Measurements from ENCODE around the gene DIP2A. TPM values are rescaled to one million over a fixed set of nuclear protein-coding genes. Genes with fewer than 3 reads are reported as not detected.
A peak's percentile ranks its signal among the peaks of the same experiment; 100 is the strongest.
"Not testable (repeated sequence)": the region's sequence is repeated elsewhere in the genome, so short reads cannot be mapped to it uniquely, and the experiment has no call there.

The DIP2A gene
- total RNA-seq, 1 donor from 2014 or later = 41.0 TPM

DNA sequence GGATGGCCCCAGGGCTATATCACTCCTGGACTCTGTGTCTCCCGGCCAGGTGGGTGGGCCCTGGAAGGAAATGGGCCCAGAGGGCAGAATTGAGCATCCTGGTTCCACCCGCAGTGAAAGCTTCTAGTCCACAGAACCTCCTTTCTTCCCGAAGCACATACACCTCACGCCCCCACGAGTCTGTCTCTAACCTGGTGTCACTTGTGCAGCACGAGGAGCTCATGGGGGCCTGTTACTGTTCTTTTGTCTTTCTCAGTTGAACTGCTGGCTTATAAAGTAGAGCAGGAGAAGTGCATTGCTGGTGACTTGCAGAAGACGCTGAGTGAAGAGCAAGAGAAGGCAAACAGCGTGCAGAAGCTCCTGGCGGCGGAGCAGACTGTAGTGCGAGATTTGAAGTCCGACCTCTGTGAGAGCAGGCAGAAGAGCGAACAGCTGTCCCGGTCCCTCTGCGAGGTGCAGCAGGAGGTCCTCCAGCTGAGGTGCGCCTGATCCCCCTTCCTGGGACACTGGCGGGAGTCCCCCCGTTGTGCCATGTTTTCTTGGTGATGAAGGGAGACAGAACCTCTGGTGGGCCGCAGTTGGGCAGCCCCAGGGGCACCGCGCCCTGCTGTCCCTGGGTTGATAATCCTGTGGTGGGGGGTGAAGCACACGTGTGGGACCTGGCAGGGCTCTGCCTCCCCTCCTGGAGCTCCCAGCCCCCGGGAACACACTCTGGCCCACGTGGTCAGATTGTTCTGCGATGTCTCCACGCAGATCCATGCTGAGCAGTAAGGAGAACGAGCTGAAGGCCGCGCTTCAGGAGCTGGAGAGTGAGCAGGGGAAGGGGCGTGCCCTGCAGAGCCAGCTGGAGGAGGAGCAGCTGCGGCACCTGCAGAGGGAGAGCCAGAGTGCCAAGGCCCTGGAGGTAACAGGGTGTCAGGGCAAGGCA, 28.7 kb upstream of the DIP2A start:
- Histone ChIP-seq H3K4me3 (no peak overlapping the region), H3K27ac (no peak overlapping the region), H3K27me3 (ENCODE audit: low read depth) (no peaks in the 10 kb centered on the region), H3K36me3 (peaks cover 84% of the 10 kb centered on the region), H3K9me3 (no peaks in the 10 kb centered on the region), H3K4me1 (no peaks in the 10 kb centered on the region)
- DNase-seq = peak; percentile 41
- TF ChIP-seq, protein P1, sequence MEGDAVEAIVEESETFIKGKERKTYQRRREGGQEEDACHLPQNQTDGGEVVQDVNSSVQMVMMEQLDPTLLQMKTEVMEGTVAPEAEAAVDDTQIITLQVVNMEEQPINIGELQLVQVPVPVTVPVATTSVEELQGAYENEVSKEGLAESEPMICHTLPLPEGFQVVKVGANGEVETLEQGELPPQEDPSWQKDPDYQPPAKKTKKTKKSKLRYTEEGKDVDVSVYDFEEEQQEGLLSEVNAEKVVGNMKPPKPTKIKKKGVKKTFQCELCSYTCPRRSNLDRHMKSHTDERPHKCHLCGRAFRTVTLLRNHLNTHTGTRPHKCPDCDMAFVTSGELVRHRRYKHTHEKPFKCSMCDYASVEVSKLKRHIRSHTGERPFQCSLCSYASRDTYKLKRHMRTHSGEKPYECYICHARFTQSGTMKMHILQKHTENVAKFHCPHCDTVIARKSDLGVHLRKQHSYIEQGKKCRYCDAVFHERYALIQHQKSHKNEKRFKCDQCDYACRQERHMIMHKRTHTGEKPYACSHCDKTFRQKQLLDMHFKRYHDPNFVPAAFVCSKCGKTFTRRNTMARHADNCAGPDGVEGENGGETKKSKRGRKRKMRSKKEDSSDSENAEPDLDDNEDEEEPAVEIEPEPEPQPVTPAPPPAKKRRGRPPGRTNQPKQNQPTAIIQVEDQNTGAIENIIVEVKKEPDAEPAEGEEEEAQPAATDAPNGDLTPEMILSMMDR (IDR thresholded peaks at IDR 0.05) = no peak
- ATAC-seq = no peak
- intact Hi-C loops (cut with DNase I) = no loop called here

DNA sequence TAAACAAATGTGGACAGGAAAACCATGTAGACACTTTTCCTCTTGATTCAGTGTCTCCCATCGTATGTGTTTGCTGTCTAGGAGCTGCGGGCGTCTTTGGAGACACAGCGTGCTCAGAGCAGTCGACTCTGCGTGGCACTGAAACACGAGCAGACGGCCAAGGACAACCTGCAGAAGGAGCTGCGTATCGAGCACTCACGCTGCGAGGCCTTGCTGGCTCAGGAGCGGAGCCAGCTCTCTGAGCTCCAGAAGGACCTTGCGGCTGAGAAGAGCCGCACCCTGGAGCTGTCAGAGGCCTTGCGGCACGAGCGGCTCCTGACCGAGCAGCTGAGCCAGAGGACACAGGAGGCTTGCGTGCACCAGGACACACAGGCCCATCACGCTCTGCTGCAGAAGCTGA, 27.2 kb upstream of the DIP2A start:
- H3K27me3 ChIP-seq (ENCODE audit: low read depth) = no peaks in the 10 kb centered on the region
- no peak overlapping the region for H3K27ac ChIP-seq
- intact Hi-C loops (cut with DNase I) = no loop called here
- ATAC-seq (no peak), DNase-seq (peak; percentile 46)
- TF ChIP-seq, protein P1 (IDR thresholded peaks at IDR 0.05) = no peak
- H3K4me1 ChIP-seq = no peaks in the 10 kb centered on the region
- no peak overlapping the region for H3K4me3 ChIP-seq
- H3K9me3 ChIP-seq = no peaks in the 10 kb centered on the region
- H3K36me3 ChIP-seq = peaks cover 84% of the 10 kb centered on the region

DNA sequence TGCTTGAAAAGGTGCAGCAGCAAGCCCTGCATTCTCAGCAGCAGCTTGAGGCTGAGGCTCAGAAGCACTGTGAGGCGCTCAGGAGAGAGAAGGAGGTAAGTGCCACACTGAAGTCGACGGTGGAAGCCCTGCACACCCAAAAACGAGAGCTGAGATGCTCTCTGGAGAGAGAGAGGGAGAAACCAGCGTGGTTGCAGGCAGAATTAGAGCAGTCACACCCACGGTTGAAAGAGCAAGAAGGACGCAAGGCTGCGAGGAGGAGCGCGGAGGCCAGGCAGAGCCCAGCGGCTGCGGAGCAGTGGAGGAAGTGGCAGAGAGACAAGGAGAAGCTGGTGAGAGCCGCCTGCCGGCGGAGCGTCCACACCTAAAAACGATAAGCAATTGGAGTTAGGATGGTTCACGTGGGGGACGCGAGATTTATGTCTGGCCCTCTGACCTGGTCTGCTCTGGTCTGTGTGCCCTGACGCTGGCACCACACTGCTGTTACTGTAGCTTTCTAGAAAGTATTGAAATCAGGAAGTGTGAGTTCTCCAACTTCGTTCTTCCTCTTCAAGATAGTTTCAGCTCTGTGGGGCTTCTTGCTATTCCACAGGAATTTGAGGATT, 26.7 kb upstream of the DIP2A start:
- peaks cover 84% of the 10 kb centered on the region for H3K36me3 ChIP-seq
- DNase-seq (peak; percentile 70), ATAC-seq (peak; percentile 48 to 66)
- intact Hi-C loops (cut with DNase I) = no loop called here
- H3K4me3 ChIP-seq = no peak overlapping the region
- no peaks in the 10 kb centered on the region for H3K9me3 ChIP-seq
- TF ChIP-seq, protein P1 (IDR thresholded peaks at IDR 0.05) = no peak
- H3K4me1 ChIP-seq = no peaks in the 10 kb centered on the region
- H3K27me3 ChIP-seq (ENCODE audit: low read depth) = no peaks in the 10 kb centered on the region
- no peak overlapping the region for H3K27ac ChIP-seq

DNA sequence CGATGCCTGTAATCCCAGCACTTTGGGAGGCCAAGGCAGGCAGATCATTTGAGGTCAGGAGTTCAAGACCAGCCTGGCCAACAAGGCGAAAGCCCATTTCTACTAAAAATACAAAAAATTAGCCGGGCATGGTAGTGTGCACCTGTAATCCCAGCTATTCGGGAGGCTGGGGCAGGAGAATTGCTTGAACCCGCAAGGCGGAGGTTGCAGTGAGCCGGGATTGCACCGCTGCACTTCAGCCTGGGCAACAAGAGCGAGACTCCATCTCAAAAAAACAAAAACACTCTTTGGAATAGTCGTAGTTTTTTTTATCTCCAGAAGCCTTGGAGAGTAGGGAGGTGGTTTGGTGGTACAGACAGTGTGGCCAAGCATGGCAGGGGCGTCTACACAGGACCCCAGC, 25.6 kb upstream of the DIP2A start:
- ATAC-seq; H3K9me3 ChIP-seq; H3K27me3 ChIP-seq (ENCODE audit: low read depth); H3K4me1 ChIP-seq; H3K4me3 ChIP-seq; intact Hi-C loops (cut with DNase I); H3K27ac ChIP-seq: not testable (repeated sequence)
- peak; percentile 13 for DNase-seq
- peaks cover 83% of the 10 kb centered on the region for H3K36me3 ChIP-seq

DNA sequence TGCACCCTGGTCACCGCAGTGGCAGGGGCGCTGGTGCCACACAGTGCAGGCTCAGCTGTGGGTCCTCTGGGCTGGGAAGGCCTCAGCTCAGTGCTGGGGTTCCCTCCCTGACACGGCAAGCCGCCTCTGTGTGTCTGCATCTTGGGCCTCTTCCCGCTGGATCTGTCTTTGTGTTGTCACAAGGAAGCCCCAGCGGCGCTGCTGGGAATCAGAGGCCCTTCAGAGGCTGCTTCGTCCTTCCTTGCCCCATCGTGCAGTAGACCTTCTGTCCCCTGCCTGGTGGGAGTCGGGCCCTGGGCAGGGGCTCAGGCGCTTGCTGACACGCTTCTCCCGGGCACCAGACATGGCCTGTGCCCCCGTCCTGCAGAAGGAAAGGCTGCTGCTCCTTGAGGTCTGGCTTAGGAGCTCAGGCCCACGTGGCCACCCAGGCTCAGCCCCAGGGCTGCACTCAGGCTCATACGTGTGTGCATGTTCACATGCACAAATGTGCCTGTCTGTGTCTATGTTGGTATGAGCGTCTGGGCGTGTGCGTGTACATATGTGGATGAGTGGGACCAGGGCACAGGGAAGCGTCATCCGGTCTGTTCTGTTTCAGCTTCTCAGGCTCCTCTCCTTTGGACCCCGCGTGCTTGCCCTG, 24.3 kb upstream of the DIP2A start:
- peak in 1 of 2 donors; percentile 8 for ATAC-seq
- peaks cover 85% of the 10 kb centered on the region for H3K36me3 ChIP-seq
- H3K4me3 ChIP-seq = no peak overlapping the region
- intact Hi-C loops (cut with DNase I) = no loop called here
- H3K27ac ChIP-seq = no peak overlapping the region
- H3K9me3 ChIP-seq = no peaks in the 10 kb centered on the region
- TF ChIP-seq, protein P1 (IDR thresholded peaks at IDR 0.05) = no peak
- no peaks in the 10 kb centered on the region for H3K4me1 ChIP-seq
- DNase-seq = no peak
- H3K27me3 ChIP-seq (ENCODE audit: low read depth) = no peaks in the 10 kb centered on the region
